Kidney glomerular epithelial cell (primary cell): ENCODE measurements around the gene UXS1.

Experiments
- DNase-seq: peaks from one replicate; lab custom pipeline; 2025; lab: John Stamatoyannopoulos, UW

Gene UXS1

GRCh38 chr2:106085181-106085940 lies 108.7 kb downstream of the UXS1 start:
- DNase-seq, result no peak

GRCh38 chr2:106080959-106081358 lies 113.1 kb downstream of the UXS1 start:
- DNase-seq, result no peak

DNA sequence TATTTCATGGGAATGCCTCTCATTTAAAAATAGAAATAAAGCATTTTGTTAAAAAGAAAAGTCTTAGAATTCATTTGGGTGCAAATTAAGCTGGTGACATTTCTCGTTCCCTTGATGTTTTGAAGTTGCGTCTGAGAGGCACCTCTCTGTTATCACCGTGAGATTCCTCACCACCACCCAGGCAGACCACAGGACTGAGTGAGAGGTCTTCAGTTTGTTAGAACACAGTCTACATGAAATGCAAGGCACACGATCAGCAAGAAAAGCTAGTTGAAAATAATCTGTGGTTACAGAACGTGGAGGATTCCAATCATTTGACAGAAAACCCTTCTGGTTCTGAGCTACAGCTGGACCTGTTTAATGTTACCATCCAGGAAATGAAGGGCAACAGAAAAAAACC lies 116.0 kb downstream of the UXS1 start:
- DNase-seq, result no peak

- no peak for DNase-seq
Observed at GRCh38 chr2:106076941-106077340, 117.2 kb downstream of the UXS1 start.

- no peak for DNase-seq
Observed at GRCh38 chr2:106075048-106075447, 119.1 kb downstream of the UXS1 start.

DNA sequence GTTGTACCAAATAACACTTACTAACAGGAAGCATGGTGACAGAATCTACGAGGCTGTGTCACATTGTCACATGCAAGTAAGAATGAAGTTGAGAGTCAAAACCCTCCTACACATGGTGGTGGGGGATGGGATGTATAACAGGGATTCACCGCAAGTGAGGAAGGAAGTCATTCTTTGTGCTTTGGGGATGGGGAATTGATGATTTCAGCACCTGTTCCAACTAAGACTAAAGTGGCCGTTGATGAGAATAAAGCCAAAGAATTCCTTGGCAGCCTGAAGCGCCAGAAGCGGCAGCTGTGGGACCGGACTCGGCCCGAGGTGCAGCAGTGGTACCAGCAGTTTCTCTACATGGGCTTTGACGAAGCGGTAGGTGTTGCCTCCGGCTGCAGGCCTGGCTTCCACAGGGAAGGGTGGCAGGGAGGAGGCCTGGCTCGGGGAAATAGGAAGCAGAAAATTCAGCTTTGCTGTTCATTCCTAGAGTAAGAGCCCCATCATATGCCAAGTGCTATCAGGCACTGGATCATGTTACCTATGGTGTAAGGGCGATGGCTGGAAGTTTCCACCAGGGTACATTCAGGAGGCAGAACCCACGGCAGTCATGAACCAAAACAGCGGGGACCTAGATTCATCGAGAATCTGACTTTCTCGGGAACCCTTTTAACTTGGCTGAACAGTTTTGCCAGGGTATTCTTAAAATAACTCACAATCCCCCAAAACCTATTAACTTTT lies 120.3 kb downstream of the UXS1 start:
- DNase-seq, result no peak

DNA sequence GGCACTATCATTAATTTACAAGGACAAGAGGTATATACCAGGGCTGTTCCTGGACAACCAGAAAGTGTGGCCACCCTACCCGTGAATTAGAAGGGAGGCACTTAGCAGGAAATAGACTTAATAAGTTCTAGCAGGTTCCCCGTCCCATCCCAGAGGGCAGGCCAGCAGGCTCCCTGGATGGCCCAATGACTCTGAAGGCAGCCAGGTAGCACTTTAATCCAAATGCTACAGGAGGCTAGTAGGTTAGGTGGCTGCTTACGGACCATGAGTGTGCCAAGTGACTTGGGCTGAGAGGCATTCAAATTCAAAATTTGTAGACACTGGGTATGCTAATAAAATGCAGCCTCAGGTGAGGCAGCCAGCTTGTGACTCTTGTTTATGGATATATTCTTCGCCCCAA lies 123.9 kb downstream of the UXS1 start:
- DNase-seq, result no peak

DNA sequence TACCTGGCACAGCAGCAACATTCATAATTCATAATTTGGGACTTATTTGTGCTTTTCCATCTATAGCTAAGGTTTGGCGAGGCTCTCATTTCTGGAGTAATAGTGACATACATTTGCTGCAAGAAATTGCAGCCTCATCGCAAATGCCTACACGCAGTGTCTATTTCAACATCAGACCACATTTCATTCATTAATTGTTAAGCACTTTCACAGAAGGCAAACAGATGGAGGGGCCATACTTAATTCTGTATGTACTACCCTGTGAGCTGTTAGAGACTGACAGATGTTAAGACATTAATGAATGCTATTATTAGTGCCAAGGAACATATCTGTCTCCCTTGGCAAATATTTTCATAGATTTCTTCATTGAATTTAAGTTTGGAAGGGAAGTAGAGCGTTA lies 125.7 kb downstream of the UXS1 start:
- no peak for DNase-seq

DNA sequence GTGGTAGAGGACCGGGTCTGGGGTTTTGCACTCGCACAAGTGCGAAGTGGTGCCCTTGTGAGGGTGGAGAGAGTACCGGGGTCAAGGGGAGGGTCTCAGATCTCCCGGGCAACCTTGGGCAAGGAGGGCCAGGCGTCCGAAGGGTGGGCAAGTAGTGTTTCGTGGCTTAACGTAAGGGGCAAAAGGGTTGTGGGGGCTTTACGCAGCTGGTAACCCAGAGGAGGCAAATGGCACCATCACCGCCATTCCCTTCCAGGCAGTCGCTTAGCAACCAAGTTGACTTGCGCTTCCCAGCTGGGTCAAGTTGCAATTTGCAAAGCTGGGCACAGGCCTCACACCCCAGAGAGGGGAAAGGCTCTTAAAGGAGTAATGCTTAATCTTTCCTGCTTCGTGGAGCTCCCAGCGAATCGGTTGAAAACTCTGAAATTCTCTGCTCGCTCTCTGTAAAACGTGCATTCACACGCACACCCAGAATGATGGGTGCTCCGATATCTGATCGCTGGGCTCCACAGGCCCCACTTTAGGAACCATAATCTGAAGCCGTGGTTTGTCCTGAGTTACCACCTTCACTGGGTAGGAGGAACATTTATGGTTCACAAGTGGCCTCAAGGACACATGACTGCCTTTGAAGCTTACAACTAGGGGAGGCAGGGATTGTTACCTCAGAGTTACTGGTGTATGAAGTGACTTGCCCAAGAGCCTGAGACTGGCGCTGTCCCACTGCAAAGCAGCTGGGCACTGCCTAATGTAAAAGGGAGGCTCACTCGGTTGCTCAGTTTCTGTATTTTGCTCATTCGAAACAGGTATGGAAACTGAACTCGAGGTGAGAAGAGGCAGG lies 127.9 kb downstream of the UXS1 start:
- no peak for DNase-seq

- no peak for DNase-seq
Observed at GRCh38 chr2:106065268-106065982, 128.7 kb downstream of the UXS1 start.

DNA sequence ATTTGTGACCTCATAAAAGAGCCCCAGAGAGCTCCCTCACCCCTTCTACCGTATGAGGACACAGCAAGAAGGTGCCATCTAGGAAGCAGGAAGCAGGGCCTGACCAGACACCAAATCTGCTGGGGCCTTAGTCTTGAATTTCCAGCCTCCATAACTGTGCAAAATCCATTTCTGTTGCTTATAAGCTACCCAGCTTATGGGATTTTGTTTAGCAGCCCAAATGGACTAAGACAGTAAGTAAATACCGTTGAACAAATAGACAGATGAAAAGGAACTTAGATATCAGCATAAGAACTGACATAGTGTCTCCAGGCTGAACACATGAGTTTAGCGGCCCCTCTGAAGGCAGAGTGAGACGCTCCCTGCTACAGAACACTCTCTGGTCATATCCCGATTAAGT lies 130.9 kb downstream of the UXS1 start:
- no peak for DNase-seq

GRCh38 chr2:106062627-106063026 lies 131.5 kb downstream of the UXS1 start:
- DNase-seq, result no peak

DNA sequence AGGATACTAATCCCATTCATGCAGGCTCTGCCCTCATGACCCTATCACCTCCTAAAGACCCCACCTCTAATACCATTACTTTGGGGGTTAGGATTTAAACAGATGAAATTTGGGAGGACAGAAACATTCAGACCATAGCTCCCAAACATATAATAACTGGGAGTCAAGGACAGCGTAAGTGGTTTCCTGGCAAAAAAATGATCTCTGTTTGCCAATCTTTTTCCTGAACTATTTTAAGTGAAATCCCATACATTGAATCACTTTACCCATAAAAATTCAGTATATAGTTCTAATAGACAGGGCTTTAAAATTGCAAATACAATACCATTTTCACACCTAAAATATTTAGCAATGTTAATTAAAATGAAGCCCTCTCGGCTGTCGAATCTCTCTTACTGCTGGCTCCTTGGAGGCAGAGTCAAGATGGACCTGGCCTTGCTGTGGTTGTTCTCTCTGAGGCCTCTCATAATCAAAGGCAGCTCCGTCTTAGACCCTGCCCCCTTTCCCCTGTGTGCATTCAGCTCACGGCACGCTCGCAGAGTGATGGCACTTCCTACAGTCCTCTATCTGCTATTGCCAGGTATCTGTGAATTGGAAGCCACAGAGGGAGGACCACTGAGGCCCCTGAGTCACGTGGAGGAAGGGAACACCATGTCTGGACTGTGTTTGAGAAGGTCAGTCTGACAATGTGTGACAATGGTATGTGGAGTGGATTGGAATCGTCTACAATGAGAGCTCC lies 132.3 kb downstream of the UXS1 start:
- DNase-seq, result no peak

DNA sequence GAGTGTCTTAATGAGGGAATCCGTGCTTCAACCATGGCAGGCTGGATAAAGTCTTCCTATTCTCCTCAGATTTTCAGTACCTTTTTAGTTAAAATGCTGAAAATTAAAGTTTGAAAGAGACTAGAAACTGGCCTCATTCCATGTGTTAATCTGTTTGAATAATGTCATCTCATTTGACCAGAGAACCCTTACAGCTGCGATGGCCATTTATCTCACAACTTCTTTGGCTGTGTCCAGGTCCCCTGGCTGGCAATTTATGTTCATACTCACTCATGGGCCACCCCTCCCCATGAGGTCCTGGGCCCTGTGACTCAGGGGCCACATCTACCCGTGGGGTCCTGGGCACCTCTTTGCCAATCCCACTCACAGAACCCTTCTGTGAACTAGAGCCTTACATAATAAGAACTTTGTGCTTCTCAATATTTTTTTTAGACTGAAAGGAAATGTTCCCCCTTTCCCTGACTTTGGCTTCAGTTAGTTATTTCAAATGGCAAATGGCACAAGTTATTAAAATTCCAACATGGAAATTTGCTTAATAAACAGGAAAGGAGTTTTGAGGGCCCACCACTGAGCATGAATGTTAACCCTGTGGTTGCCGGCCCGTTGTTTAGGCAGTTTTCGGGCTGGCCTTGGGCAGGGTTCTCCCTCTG lies 134.6 kb downstream of the UXS1 start:
- no peak for DNase-seq

DNA sequence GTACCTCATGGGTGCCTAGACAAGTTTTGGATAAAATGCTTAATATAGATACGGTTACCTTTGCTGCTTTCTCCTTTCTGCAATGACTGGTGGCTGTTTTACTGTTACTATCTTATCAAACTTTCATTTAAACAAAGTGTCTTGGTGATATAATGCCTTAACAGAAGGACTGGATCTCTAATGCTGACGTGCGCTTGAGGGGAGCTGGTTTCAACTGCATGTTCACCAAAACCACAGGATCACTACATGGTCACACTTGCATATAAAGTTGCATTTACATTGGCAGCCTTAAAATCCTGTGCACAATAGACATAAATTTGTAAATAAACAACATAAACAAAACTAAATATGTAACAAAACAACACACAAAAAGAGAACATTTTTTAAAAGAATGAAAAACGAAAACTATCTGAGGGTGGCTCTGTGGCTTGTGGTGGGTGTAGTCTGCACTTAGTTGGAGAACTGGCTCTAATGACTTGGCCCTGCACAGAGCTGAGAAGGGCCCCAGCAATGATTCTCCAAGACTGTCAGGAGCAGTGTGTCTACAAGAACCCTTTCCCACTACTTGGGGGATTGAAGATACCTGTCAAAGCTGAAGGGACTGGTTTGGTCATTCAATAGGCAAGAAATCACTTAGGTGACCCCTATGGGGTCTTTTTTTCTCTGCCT lies 135.5 kb downstream of the UXS1 start:
- no peak for DNase-seq

DNA sequence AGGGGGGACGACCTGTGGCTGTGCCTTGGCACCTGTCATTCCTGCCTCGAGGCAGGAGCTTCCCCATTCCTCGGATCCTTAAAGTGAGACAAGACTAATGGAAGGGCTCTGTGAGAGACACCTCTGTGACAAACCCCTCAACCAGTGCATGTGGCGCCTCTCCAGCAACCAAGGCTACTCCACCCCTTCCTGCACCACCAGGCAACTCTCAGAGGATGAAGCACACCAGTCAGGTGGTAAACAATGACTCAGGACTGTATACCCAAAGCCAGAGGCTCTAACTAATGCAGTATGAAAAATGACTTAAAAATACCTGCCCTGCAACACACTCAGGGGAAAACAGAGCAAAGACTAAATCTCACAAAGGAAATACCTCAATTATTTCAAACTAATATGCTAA lies 136.9 kb downstream of the UXS1 start:
- DNase-seq, result peak; percentile 17

DNA sequence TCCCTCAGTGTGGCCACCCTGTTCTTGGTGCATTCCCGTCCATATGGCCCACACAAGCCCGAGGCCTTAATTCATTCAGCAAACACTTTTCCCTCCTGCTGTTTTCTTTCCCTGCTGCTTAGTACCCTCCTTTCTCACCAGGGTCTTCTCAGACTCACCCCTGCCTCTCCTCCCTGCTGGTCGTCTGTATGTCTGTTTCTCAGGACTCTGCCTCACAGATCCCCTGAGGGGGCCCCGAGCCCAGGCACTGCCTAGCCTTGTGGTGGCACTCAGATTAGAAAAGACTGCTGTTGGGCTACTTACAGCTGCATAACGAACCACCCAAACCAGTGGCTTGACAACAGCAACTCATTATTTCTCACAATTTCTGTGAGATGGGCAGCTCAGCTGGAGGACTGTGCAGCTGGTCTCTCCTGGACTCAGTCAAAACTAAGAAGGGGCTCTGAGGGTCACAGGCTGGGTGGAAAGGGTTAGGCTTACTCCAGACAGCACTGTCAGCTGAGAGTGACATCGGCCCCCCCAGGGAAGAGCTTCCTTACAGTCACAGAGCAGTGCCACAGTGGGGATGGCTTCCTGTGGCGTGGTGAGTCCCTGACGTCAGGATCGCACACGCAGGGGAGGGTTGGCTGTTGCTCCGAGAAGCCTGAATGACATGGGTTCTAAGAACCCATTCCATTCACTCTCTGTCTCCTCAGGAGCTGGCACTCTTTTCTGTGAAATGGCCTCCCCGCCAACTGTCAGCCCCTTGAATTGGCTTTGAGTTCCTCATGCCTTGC lies 139.0 kb downstream of the UXS1 start:
- no peak for DNase-seq

DNA sequence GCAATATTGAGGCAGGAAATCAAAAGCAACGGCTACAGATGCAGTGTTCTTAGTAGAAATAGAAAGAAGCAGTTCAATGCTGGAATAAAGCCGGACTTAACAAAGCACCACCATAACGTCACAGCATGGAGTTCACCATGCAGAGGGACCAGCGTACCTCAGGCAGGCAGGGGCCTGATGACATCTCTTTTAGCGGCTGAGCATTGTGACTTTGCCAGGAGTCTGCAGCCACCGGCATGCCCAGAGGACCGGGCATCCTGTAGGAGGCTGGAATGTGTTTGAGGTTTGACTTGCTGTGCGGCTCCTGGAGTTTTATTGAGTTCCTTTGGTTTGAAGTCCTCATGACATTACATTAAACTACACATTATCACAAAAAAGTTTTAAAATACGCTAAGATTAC lies 139.8 kb downstream of the UXS1 start:
- DNase-seq, result no peak

DNA sequence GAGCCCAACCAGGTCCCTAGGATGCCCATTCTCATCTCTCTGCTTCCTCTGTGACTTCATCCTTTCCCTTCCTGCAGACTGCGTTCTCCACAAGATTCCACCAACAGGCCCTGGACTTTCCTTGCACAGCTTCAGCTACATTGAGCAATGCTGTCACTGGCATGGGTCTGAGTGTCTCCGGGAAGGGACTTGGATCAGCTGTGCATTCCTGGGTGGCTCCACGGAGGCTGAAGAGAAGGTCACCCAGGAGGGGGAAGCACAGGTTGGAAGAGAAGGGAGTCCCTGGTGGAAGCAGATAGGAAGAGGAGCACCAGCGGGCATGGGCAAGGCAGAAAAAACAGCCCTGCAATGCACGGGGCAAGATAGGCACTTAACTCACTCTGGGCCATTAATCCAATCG lies 140.5 kb downstream of the UXS1 start:
- no peak for DNase-seq

DNA sequence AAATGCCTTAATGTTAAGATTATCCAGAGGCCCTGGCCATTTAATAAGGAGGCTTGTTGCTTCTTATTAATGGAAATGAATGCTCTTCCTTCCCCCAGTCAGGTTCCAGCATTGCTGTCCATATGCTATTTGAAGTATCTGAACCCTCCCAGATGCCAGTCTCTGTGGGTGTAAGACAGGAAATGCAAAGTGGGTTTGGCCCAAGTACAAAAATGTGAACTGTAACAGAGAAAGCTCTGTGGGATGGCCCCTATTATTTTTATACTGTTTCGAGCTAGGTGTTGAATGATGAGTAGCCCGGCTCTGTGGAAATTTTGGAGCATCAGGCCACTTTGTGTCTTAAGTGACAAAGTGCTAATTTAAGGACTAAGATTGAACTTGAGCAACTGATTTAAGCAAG lies 141.0 kb downstream of the UXS1 start:
- peak; percentile 84 for DNase-seq
